ENCODE data around the gene SERTAD4. TPM values are rescaled to one million over a fixed set of nuclear protein-coding genes. Genes with fewer than 3 reads are reported as not detected.
"Not testable (repeated sequence)": the region's sequence is repeated elsewhere in the genome, so short reads cannot be mapped to it uniquely, and the experiment has no call there.

SERTAD4 gene
- total RNA-seq, 1 experiment from 2014 or later, result 8.0 TPM

DNA sequence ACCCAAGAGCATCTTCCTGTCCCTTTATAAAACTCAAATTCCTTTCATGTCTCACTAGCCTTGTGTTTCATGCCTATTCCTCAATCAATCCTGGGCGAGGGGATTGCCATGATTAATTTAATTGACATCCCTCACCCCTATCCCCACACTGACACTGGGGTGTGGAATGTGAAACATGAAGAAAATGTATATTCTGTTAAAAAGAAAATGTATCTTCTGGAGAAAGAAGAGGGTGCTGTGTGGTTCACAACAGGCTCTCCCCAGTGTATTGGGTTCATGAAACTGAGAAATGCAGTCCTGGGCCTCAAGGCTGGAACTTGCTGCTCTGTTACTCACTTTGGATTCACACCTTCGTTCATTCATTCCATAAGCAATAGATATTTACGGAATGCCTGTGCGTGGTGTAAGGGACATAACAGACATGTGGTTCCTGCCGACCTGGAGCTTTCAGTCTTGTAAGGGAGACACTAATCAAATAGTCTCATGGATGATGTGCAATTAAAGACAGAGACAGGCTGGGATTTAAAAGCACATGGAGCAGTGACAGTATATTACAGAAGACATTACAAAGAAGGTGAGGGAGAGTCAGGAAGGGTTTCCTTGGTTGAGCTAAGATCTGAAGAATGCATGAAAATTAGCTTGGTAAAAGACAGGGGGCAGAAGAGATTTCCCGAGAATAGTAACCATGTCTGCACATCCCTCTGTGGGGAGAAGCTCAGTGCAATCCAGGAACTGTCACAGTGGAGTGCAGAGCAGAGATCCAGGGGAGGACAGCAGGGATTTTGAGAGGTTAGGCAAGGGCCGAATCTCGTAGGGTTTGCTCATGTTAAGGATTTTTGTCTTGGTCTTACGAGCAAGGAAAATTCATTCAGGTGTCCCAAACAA is 32.1 kb downstream of the SERTAD4 start:
- Histone ChIP-seq H3K4me3 (ENCODE audit: low read depth, low read length, poor library complexity, severe bottlenecking) (no peak overlapping the region), H3K9me3 (ENCODE audit: low read depth, low read length, poor library complexity, severe bottlenecking) (no peaks in the 10 kb centered on the region), H3K27me3 (replicated peaks; ENCODE audit: insufficient read depth, low read depth, low read length, poor library complexity) (no peaks in the 10 kb centered on the region), H3K27ac (ENCODE audit: low read depth, low read length, poor library complexity, severe bottlenecking) (no peak overlapping the region), H3K36me3 (ENCODE audit: insufficient read depth, low read length, poor library complexity, severe bottlenecking) (no peaks in the 10 kb centered on the region), H3K4me1 (ENCODE audit: insufficient read depth, low read length, poor library complexity, severe bottlenecking) (no peaks in the 10 kb centered on the region)
- POLR2A ChIA-PET (ENCODE audit: low non-redundant PET), result interaction anchor here (0.6 kb wide), 2 partner anchors 9 to 145 kb away, joined by 3 to 4 read pairs; no protein-coding TSS in a partner anchor
- no TSS peak for BruUV-seq (replicated peaks)
- peak; percentile 46 for DNase-seq (ENCODE audit: low spot score)
- peak; percentile 59 for TF ChIP-seq CTCF (conservative IDR thresholded peaks at IDR 0.05; ENCODE audit: low read depth, low read length)
- TF ChIP-seq EZH2 (IDR thresholded peaks at IDR 0.05; ENCODE audit: borderline replicate concordance, low read depth, low read length, poor library complexity, severe bottlenecking), result no peak
- intact Hi-C loops (cut with micrococcal nuclease; ENCODE audit: unreplicated experiment), result no loop called here
- CTCF ChIA-PET, result interaction anchor here (1.0 to 1.1 kb wide), 2 partner anchors 13 to 30 kb away, joined by 3 to 4 read pairs; no protein-coding TSS in a partner anchor

DNA sequence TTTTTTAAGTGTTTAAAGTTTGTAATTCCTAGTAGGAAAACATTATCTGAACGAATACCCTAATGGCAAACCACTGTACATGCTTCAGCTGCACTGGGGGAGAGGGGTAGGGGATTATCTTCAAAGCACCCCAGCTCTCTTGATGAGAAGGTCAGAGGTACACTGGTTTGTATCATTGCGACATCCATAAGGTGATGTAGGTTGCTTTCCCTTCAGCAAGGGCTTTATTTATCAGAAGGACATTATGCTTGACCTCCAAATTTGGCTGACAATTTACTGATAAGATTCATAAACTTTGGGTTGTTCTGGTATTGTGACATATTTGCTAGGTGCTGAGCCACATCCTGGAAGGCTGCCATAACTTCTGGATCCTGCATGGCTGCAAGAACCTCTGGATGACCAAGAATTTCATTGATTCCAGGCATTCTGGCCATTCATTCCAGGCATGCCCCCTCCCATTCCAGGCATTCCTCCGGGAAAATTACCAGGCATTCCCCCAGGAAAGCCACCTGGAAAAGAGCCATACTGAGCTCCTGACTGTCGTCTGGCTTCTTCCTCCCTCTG is 32.9 kb downstream of the SERTAD4 start:
- H3K36me3 ChIP-seq (ENCODE audit: insufficient read depth, low read length, poor library complexity, severe bottlenecking); DNase-seq (ENCODE audit: low spot score); POLR2A ChIA-PET (ENCODE audit: low non-redundant PET); H3K9me3 ChIP-seq (ENCODE audit: low read depth, low read length, poor library complexity, severe bottlenecking); intact Hi-C loops (cut with micrococcal nuclease; ENCODE audit: unreplicated experiment); H3K4me3 ChIP-seq (ENCODE audit: low read depth, low read length, poor library complexity, severe bottlenecking); BruUV-seq (replicated peaks); H3K27ac ChIP-seq (ENCODE audit: low read depth, low read length, poor library complexity, severe bottlenecking); H3K27me3 ChIP-seq (replicated peaks; ENCODE audit: insufficient read depth, low read depth, low read length, poor library complexity); H3K4me1 ChIP-seq (ENCODE audit: insufficient read depth, low read length, poor library complexity, severe bottlenecking): not testable (repeated sequence)
- CTCF ChIA-PET, result interaction anchor here (1.0 to 1.1 kb wide), 2 partner anchors 14 to 29 kb away, joined by 3 to 4 read pairs; no protein-coding TSS in a partner anchor

GRCh38 chr1:210269981-210270380 is 37.4 kb downstream of the SERTAD4 start:
- POLR2A ChIA-PET (ENCODE audit: low non-redundant PET), result no interaction called here
- no peak for DNase-seq (ENCODE audit: low spot score)
- intact Hi-C loops (cut with micrococcal nuclease; ENCODE audit: unreplicated experiment), result no loop called here
- H3K36me3 ChIP-seq (ENCODE audit: insufficient read depth, low read length, poor library complexity, severe bottlenecking), result no peaks in the 10 kb centered on the region
- H3K27me3 ChIP-seq (replicated peaks; ENCODE audit: insufficient read depth, low read depth, low read length, poor library complexity), result no peaks in the 10 kb centered on the region
- H3K9me3 ChIP-seq (ENCODE audit: low read depth, low read length, poor library complexity, severe bottlenecking), result no peaks in the 10 kb centered on the region
- CTCF ChIA-PET, result no interaction called here
- TF ChIP-seq EZH2 (IDR thresholded peaks at IDR 0.05; ENCODE audit: borderline replicate concordance, low read depth, low read length, poor library complexity, severe bottlenecking), result no peak
- no peak for TF ChIP-seq CTCF (conservative IDR thresholded peaks at IDR 0.05; ENCODE audit: low read depth, low read length)
- H3K4me1 ChIP-seq (ENCODE audit: insufficient read depth, low read length, poor library complexity, severe bottlenecking), result no peaks in the 10 kb centered on the region
- H3K27ac ChIP-seq (ENCODE audit: low read depth, low read length, poor library complexity, severe bottlenecking), result no peak overlapping the region
- no peak overlapping the region for H3K4me3 ChIP-seq (ENCODE audit: low read depth, low read length, poor library complexity, severe bottlenecking)
- BruUV-seq (replicated peaks), result no TSS peak
